HG02981 (cell line): ENCODE measurements around the gene LPGAT1.

ENCODE experiments used
- ATAC-seq: cut with Tn5 transposase; IDR thresholded peaks from one replicate; pipeline ENCODE4 v1.9.1; 2021; ENCODE audit warnings: mild to moderate bottlenecking, moderate library complexity; ENCODE audit not compliant: unreplicated experiment

Gene LPGAT1

DNA sequence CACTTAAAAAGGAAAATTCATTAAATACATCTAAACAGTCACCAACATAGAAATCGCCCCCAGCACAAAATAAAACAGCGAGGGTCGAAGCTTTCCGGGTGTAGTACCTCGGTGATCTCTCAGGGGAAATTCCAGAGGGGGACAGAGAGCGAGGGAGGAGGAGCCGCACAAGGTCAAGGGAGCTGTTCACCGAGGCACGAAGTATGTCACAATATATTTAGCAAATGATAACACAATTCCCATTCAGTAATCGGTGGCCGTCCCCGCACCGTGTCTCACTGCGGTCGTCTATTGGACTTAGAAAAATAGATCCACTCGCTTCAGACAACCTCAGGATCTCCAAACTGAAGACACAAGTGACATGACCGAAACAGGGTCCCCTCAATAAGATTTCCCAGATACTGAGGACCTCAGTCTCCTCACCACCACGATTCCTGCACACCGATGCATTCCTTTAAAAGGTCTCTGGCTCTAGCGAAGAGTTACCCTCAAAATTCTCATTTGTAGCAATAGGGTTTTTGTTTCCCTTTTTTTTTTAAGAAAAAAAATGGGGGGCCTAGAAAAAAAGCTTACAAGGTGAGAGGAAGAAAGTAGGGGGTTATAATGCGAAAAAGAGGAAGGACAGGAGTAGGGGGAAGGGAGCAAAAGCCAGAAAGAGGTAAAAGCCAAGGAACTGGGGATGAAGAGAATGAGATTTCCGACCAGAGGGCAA is 1.1 kb downstream of the LPGAT1 start:
- no peak for ATAC-seq

DNA sequence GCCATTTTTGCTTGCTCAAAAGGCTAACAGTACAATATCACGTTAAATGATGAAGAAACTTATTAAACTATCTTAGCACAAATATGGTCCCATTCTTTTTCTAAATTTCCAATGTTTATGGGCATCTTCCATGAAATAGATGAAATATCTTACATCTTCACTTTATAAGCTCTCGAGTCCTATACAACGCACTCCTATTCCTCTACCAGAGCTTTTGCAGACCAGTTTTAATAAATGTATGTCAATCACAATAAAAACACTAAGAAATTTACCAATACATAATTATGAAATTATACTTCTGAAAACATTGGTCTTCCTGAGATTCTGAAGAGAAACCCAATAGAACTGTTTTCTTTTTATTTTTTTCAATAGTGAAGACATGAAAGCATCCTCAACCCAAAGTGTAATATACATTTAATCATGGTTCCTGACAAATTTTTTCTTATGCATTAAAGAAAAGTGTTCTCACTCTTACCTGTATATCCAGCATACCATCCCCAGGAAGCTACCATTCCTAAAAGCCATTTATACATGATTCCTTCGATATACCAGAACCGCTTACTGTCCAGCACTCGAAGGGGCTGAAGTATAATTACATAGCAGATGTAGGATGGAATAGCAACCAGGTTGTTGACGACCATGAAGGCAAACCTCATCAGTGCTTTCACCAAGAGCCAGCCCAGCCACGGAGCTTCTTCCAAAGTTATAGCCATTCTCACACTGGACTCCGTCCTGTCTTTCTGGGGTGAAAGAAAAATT is 1.8 kb downstream of the LPGAT1 start:
- ATAC-seq = no peak

DNA sequence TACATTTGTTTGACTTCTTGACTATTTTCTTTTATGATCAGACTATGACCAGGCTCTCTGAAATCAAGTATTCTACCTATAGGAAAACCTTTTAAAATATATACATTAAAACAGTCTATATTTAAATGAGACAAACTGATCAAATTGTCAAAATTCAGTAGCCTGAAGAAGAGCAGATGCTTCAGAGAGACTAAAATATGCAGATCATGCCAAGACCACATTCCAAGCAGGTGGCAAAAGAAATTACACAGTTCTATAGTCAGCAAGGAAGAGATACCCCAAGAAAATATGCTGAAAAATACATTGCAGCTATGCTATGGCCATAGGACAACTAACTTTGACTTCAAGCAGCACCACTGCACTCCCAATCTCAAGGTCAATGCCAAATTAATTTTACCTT is 3.5 kb downstream of the LPGAT1 start:
- no peak for ATAC-seq

DNA sequence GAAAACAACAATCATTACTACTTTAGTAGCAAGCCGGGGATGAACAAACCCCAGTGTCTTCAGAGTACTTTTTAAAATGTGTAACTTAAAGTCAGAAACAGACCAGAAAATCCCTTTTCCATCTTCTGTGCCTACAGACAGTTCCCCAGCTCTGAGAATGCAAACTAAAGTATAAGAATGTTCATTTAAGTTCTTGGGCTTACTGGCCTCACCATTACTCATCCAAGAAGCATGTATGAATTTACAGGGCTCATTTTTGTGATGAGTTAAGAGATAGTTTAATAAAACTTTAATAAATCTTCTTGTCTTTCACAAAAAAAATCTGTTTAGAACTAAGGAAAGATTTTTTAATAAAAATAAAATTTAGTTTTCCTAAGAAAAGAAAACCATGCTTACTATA is 4.6 kb downstream of the LPGAT1 start:
- no peak for ATAC-seq

DNA sequence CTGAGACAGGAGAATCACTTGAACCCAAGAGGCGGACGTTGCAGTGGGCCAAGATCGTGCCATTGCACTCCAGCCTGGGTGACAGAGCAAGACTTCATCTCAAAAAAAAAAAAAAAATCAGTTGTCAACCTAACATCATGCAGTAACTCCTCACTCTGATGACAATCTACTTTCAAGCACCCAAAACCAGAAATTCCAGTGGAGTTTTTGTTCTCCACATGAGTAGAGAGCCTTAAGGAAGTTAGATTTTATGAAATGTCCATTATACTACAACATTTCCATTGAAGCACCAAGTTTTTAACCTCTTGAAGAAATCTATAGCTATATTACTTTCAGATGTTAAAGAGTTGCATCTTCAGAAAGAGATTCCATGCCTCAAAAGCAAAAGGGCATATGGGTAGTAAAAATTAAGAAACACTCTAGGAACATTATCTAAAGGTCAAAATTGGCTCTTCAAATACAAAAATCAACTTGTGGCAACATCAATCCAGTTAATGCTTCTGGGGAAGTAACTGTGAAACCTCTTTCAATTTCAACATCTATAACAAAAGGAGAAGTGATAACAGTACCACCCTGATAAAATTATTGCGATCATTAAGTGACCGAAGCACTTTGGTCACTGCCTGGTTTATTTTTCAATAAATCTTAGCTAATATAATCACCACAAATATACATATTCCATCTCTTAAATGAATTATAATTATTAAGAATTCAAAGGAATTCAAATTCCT is 7.7 kb downstream of the LPGAT1 start:
- ATAC-seq = no peak

DNA sequence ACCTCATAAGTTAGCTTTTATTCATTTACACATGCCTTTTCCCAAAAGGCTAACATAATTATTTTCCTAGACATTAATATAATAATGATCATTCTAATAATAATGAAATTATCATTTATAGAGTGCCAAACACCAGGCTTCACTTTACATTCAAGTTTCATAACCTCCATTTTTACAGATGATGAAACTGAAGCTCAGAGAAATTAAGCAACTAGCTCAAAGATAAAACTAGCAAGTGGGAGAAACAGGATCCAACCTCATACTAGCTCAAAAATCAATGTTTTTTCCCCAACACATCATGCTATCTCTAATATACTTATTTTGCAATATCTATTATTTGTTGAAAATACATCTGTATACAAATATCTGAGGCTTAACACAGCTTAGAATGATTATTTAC is 14.0 kb downstream of the LPGAT1 start:
- ATAC-seq = no peak

DNA sequence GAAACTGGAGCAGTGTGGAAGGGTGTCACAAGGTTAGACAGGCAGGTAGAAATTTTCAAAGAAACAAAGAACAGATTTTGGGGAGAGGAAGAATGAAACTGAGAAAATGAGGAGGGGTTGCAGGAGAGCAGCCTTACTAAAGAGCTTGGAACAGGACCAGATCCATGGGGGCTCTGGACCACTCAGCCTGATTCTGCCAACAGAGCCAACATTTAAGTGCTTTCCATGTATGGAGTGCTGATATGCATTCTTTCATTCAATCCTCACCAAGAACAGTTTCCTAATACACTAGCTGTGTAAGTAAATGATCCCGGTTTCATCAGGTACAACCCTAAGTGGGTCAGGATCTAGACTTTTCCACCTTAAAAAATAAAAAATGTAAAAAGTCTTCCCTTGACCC is 16.2 kb downstream of the LPGAT1 start:
- no peak for ATAC-seq

DNA sequence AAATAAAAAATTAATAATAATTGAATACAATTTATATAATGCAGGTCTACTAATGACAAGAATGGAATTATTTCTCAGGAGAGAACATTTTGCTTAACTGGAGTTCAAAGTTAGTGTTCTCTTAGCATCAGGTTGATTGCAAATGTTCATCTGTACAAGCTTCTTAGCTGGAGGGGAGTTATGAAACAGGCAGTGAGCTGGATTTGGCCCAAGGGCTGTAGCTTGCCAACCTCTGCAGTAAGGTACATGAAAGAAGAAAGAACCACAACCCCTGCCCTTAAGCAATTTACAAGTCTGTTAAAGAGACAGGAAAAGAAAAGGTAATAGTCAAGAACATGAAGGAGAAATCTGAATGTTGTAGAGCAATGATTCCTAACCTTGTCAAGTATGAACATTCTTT is 17.0 kb downstream of the LPGAT1 start:
- no peak for ATAC-seq

DNA sequence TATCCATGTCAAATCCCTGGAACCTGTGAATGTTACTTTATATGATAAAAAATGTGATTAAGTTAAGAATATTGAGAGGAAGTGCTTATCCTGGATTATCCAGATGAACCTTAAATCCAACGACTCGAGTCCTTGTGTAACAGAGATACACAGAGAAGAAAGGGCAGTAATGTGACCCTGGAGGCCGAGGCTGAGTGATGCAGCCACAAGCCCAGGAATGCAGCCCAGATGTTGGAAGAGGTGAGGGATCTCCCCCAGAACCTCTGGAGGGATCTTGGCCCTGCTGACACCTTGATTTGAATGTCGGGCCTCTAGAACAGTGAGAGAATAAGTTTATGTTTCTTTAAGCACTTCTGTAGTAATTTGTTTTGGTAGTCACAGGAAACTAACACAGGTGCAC is 18.0 kb downstream of the LPGAT1 start:
- no peak for ATAC-seq

DNA sequence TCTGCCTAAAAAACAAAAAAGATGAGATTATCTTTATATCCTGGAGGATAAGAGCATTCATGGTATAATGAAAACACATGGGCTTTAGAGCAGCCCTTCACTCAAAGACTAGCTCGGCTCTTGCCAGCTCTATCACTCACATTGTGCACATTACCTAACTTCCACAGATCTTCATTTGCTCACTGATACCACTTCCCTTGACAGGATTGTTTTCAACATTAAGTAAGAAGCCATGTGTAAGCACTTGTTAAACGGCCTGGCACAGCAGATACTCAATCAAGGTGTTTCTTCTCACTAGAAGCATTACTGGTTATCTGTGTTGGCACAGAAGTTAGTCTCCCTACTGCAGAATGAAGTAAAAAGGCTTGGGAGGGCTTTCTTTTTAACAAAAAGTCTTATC is 18.7 kb downstream of the LPGAT1 start:
- no peak for ATAC-seq

DNA sequence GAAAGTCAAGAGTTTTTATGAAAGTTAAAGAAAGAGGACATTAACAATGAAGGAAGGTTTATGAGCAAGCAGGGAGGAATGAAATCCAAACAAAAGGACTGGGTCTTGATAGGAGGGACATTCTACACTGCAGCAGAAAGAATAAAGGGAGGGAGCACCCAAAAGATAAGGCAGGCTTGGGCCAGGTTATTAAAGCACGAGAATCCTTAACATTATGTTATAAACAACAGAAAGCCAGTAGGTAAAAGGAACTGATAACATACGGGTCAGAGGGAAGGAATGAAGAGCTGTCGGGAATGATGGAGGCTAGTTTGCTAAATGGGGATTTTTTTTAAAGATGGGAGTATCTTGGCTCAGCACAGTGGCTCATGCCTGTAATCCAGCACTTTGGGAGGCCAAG is 19.4 kb downstream of the LPGAT1 start:
- no peak for ATAC-seq

DNA sequence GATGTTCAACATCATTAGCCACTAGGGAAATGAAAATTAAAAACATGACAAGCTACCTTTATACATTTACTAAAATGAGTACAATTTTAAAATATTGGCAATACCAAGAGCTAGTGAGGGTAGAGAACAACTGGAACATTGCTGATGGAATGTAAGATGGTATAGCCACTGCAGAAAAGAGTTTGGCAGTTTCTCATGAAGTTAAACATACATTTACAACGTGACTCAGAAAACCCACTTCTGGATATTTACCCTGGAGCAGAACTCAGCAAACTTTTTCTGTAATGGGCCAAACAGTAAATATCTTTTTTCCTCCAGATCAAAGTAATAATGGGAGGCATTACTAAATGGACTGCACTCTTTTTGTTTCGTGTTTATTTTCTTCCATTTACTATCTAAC is 22.1 kb downstream of the LPGAT1 start:
- ATAC-seq = no peak

DNA sequence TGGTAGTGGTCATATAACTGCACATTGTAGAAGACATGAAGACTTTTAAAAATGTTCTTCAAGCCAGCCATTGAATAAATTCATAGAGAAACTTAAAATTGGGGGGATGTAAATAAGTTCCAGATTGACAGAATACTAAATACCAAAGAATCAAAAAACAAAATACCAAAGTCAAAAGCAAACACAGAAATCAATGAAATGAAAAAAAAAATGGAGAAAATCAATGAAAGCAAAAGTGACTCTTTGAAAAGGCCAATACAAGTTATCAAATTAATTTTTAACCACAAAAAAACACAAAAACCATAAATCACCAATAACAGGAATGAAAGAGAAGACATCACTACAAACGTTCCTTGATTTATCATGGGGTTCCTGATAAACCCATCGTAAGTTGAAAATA is 25.6 kb downstream of the LPGAT1 start:
- no peak for ATAC-seq

DNA sequence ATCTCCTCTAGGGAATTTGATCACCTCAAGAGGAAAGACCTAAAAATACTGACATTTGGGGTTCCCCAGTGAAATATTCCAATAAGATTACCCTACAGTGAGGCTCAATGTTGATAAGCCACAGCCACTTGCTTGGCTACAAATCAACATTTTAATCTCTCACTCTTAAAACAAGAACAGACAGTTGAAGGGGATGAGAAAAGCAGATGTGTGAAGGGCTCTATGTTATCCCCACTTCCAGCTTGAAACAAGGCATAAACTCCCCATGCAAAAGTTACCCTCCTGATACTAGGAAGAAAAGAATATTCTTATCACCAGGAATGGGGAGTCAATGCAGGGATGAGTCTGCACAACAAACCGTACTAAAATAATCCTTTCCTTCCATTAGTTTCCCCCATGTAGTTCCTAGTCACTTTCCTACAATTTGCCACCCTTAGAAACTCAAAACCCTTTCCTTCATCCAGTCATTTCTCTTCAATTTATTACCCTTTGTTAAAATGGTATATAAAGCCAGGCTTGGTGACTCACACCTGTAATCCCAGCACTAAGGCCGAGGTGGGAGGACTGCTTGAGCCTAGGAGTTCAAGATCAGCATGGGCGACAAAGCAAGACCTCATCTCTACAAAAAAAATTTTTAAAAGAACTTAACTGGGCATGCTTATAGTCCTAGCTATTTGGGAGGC is 29.5 kb downstream of the LPGAT1 start:
- ATAC-seq = no peak

DNA sequence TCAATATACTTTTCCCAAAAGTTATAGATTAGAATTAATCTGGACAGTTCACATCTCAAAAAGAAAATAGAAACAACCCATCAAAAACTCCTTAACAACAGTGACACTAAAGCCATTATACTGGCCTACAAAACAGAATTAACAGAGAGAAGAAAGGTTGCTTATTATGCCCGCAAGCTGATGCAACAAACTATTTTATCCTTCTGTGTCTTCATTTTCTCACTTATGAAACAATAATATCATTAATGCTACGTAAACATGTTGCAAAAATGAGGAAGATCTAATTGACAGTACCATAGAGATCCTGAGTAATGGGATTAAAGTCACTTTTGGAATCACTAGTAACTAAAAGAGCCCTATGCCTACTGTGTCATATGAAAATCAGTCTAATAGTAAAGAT is 32.6 kb downstream of the LPGAT1 start:
- no peak for ATAC-seq

DNA sequence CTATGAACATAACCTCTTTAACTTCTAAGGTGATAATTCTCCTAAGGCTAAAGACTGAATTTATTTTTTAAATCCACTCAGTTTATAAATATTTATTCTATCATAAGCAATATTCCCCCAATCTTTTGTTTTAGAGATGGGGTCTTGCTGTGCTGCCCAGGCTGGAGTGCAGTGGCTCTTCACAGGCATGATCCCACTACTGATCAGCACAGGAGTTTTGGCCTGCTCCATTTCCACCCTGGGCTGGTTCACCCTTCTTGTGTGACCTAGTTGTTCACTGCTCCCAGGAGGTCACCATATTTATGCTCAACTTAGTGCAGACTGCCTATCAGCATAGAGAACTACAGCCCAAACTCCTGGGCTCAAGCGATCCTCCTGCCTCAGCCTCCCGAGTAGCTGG is 38.6 kb downstream of the LPGAT1 start:
- no peak for ATAC-seq

DNA sequence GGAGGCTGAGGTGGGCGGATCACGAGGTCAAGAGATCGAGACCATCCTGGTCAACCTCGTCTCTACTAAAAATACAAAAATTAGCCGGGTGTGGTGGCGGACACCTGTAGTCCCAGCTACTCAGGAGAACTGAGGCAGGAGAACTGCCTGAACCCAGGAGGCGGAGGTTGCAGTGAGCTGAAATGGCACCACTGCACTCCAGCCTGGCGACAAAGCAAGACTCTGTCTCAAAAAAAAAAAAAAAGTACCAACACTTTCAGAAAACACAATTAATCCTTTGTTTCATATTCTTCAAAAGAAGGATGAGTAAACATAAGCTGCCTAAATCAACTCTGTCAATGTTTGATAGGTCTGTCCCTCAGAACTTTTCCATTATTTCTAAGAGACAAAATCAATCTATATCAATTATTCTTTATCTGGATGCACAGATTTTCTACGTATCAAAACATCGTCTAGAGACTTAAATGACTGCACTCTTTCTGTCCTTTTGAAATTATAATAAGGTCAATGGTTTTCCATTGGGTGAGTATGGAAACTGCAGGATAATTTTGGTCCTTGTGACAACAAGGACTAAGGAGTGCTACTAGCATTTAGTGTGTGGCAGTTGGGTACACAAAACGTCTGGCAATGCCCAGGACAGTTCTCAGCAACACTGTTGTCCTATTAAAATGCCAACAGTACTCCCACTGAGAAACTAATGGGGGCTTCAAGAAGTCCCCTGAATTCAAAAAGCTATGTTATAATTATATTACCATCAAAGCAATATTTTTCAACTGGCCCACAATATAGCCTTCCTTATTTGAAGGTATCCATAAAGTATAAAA is 40.7 kb downstream of the LPGAT1 start:
- ATAC-seq = no peak

DNA sequence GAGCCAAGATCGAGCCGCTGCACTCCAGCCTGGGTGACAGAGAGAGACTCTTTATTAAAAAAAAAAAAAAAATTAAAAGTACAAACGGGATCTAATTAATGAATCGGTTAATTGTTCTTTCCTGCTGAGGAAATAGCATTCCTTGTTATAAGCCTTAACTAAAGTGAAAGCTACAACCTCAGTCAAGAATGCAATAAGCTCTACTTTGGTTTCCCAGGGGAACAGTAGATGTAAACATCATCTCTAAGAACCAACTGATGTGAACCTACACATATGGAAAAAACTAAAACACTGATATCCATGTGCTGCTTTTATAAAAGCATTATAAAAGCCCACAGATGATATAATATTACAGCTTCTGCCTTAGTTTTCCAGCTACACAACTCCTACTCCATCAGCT is 41.9 kb downstream of the LPGAT1 start:
- no peak for ATAC-seq

DNA sequence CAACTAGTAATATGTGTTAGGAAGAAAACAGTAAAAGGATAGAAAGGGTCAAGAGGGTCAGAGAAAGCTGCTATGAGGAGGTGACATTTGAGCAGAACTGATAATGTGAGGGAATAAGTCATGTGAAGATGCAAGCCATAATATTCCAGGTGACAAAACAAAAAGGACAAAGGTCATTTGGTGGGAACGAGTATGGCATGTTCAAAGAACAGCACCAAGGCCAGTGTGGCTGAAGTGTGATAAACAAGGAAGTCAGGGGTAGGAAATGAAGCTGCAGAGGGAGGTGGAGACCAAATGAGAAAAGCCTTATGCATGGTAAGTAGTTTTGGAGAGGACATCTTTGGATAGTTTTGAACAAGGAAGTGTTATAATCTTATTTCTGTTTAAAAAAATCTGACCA is 46.7 kb downstream of the LPGAT1 start:
- ATAC-seq = no peak

DNA sequence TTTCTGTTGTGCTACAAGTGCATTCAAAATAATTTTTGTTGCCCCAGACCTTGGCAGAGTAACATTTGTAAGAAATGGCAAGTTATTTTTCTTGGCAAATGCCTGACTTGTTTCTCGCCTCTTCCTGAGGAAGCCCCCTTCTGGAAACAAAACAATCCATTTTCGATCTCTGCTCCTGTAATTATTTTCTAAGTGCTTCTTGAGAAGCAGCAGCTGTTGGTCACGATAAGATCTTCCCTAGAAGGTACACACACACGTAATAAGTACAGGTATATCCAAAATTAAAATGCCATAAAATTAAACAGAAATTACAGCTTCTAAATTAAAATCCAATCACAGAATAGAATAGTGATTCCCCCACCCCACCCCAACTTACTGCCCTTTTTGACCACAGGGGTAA is 47.3 kb downstream of the LPGAT1 start:
- ATAC-seq = no peak

DNA sequence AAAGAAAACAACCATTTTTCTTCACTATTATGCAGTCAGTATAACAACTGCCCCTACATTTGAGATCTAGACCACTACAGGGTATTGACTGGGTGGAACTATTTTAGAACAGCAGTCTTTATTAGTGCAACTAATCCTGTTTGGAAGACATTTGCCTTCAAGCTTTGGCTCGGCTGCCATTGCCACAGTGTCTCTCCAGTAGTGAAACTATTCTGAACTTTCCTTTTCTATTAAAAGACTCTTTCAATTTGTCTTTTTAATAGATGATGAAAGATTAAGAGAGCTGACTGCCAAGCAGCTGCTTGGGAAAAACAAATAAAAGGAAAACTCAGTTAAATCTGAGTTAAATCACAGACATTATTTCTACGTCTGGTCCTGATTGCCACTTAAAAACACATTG is 49.3 kb downstream of the LPGAT1 start:
- no peak for ATAC-seq
